Stimulated activated CD4-positive, alpha-beta T cell treated with anti-CD3 and anti-CD28 coated beads, Interleukin-15, amount 100 ng/mL, for 24 hours (primary cell): ENCODE data around the gene WFIKKN1.

Experiments
- DNase-seq: peaks from one replicate; pipeline ENCODE4 v3.0.0-alpha.2; 2020

WFIKKN1 gene

DNA sequence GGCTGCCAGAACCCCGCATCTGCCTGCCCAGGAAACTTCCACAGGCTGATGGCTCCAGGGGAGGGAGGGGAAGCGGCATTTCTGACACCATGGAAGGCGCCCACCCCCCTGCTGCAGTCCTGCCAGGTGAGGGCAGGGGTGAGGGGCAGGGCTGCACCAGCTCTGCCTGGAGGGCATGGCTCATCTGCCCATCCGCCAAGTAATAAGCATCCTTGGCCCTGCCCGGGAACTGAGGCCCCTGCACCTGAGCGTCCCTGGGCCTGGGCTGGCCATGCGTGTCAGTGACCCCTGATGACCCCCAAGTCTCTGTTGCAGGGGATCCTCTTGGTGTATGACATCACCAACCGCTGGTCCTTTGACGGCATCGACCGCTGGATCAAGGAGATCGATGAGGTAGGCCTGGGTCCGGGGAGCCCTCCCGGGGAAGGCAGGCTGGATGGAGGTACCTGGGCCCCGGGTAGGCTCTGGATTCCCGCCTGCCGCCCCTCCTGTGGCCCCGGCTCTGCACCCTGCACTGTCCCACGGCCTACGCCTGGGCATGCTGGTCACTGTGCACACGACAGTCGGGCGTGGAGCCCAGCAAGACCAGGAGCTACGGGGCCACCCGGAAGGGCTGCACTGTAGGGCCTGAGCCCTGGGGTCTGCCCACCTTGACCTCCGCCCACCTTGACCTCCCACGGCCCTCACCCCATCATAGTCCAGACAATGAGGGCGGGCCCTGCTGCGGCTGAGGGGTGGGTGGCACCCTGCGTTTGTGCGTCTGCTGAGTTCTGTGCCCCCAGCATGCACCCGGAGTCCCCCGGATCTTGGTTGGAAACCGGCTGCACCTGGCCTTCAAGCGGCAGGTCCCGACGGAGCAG lies 5.4 kb upstream of the WFIKKN1 start:
- no peak for DNase-seq

DNA sequence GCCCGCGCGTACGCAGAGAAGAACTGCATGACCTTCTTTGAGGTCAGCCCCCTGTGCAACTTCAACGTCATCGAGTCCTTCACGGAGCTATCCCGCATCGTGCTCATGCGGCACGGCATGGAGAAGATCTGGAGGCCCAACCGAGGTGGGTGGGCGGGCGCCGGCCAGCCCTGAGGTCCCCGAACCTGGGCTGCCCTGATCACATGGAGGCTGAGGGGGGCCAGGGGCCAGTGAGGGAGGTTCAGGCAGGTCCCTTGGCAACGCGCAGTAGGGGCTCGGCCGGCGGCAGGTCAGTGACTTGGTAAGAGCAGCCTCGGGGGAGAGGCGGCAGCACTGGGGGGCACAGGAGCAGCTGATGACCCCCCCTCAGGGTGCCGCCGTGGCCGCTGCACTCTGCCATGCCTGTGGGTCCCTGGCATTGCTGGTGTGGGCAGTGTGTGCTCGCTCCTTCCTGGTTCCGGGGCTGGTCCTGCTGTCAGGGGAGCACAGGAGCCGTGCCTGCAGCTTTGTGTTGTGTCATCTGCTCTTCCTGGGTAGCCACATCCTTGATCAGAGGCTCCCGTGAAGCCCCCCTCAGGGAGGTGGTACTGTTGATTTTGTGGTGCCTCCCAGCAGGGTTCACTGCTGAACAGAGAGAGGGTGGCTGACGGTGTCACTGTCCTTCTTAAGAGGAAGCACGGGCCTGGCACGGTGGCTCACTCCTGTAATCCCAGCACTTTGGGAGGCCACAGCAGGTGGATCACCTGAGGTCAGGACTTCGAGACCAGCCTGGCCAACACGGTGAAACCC lies 4.6 kb upstream of the WFIKKN1 start:
- no peak for DNase-seq

DNA sequence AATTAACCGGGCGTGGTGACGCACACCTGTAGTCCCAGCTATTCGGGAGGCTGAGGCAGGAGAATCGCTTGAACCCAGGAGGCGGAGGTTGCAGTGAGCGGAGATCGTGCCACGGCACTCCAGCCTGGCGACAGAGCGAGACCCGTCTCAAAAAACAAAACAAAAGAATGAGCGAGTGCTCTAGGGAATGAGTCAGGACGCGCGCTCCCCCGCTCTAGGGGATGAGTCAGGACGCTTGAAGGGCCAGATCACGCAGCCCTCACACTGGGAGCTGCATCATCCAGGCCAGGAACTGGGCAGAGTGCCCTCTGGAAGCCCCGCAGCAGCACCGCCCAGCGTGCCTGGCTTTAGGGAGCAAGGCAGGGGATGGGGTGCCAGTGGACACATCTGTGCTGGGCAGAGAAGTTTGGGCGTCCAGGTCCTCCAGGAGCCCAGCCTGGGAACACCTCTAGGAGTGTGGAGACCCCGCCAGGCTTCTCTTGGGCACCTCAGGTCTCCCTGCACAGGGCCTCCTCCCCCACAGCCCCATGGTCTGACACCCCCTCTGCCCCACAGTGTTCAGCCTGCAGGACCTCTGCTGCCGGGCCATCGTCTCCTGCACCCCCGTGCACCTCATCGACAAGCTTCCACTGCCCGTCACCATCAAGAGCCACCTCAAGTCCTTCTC lies 3.9 kb upstream of the WFIKKN1 start:
- DNase-seq, result no peak

DNA sequence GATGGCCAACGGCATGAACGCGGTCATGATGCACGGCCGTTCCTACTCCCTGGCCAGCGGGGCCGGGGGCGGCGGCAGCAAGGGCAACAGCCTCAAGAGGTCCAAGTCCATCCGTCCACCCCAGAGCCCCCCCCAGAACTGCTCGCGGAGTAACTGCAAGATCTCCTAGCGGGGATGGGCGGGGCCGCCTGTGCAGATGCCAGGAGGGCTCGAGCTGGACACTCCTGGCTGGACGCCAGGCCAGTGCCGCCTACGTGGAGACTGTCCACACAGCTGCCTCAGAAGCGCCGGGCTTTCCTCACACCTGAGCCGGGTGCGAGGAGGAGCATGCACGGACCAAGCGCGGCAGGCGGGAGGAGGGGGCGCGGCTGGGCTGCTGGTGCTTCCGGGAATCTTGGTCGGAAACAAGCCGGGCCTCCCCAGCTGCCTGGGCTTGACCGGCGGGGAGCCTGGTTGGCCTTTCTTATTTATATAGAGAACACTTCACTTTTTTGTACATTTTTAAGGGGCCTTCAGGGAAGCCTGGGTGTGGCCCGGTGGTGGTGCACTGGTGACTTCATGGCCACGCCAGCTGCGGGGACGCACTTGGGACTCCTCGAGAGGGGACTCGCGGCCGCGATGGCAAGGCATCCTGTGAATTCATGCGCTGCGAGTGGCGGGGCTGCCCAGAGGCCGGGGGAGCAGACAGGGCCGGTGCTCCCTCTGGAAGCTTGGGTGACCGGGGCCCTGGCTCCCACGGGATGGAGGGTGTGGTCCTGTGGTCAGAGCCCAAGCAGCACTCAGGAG lies 3.1 kb upstream of the WFIKKN1 start:
- DNase-seq, result no peak

DNA sequence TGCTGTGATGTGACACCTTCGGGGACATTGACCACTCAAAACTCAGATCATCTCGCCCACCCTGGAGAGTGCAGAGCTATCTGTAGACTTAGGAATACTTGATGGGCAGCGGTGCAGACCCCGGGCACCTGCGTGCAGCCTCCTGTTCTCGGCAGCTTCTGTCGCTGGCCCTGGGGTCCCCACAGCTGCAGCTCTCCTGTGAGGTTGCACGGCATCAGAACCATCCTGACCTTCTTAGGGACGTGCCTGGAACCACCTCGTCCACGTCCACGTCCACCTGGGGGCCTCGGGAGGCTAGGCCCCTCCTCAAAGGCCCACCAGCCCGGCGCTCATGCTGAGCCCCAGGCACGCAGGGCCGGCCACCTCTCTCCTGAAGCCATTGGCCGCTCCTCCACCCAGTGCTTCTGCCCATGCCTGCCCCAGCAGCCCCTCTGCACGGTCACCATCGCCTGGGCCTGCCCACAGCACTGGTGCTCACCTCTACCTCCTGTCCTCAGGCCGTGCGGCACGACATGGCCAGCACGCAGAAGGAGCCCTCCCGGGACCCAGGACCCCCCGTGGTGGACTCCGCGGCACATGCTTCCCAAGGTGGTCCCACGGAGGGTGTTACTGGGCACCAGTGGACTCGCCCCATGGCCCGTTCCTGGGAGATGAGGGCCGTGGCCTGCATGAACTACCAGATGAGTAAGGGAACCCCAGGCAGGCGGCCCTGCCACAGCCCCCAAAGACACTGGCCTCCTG lies 2.3 kb upstream of the WFIKKN1 start:
- no peak for DNase-seq

DNA sequence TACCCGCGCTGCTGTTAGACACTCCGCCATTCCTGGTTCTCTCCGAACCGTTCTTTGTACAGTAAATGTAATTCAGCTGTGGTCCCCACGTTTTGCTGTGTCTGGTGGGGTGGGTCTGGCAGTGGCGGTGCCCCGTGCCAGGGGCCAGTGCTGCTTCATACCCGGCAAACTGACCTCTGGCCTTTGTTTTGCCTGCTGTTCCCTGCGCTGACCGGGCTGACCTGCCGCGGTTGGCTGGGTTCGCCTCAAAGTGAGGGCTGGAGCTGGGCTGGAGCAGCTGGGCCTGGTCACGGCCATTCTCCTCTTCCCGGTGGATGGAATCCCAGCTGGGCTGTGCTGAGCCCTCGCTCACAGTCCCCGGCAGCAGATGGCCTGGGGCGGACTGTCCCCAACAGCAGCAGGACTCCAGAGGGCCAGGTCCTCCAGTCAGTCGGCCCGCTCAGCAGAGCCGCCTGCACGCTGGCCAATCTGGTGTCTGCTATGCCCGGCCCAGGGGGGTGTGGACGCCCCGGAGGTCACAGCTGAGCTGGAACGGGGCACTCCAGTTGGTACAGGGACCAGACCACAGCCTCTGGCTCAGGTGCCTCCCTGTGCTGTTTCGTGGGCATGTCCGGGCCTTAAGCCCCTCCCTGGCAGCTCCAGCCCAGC lies 1.5 kb upstream of the WFIKKN1 start:
- no peak for DNase-seq

DNA sequence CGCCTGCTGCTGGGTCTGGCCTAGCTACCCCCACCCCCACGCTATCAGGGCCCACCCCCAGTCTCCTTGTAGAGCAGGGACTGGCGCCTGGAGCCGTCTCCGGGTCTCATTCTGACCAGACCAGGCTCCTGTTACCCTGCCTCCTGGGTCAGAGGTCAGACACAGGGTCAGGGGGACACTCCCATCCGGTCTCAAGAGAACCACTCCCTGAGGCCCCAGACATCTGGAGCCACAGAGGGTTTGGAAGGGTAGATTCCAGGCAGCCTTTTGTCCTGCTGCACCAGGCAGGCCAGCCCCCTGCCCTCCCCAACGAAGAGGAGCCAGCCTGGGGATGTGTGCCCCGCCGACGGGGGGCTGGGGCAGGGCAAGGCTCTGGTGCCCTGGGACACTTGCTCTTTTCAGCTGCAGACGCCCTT lies 944 bp upstream of the WFIKKN1 start:
- no peak for DNase-seq

DNA sequence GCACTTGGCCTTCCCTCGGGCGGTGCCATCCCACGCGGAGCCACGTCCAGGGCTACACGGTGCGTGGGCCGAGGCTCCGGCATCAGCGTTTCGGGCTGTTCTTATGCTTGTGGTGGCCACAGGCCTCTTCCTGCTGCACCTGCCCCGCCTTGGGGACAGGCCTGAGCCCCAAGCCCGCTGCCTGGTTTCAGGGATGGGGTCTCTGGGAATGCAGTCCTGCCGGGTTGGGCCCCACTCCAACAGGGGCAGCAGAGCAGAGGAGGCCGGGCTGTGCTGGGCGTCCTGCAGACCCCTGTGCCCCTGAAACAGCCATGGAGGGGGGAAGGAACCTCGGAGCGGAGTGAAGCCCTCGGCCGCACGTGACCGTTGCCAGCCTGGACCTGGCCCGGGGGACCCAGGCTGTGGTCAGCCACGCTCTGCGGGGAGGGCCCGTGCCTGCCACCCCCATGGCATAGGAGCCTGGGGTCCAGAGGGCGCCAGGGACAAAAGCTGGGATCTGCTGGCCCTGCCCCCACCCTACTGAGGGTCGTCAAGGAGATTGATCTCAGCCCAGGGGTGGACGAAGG lies 453 bp upstream of the WFIKKN1 start:
- DNase-seq, result no peak

DNA sequence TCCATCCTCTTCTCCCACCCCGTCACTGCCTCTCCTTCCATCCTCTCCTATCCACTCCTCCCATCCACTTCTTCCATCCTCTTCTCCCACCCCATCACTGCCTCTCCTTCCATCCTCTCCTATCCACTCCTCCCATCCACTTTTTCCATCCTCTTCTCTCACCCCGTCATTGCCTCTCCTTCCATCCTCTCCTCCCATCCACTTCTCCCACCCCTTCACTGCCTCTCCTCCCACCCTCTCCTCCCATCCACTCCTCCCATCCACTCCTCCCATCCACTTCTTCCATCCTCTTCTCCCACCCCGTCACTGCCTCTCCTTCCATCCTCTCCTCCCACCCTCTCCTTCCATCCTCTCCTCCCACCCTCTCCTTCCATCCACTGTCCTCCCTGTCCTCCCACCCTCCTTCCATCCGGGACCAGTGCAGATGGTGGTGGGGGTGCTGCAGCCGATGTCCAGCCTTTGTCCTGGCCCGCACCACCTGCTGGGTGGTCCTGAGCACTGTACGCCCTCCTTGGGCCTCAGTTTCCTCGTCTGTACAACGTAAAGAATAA lies 1.1 kb downstream of the WFIKKN1 start:
- DNase-seq, result no peak

DNA sequence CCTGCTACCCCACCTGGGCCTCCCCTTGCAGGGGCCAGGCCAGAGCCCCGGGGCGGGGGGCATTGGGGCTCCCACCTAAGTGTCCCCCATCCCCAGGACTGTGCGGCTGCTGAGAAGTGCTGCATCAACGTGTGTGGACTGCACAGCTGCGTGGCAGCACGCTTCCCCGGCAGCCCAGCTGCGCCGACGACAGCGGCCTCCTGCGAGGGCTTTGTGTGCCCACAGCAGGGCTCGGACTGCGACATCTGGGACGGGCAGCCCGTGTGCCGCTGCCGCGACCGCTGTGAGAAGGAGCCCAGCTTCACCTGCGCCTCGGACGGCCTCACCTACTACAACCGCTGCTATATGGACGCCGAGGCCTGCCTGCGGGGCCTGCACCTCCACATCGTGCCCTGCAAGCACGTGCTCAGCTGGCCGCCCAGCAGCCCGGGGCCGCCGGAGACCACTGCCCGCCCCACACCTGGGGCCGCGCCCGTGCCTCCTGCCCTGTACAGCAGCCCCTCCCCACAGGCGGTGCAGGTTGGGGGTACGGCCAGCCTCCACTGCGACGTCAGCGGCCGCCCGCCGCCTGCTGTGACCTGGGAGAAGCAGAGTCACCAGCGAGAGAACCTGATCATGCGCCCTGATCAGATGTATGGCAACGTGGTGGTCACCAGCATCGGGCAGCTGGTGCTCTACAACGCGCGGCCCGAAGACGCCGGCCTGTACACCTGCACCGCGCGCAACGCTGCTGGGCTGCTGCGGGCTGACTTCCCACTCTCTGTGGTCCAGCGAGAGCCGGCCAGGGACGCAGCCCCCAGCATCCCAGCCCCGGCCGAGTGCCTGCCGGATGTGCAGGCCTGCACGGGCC lies 1.9 kb downstream of the WFIKKN1 start:
- no peak for DNase-seq

DNA sequence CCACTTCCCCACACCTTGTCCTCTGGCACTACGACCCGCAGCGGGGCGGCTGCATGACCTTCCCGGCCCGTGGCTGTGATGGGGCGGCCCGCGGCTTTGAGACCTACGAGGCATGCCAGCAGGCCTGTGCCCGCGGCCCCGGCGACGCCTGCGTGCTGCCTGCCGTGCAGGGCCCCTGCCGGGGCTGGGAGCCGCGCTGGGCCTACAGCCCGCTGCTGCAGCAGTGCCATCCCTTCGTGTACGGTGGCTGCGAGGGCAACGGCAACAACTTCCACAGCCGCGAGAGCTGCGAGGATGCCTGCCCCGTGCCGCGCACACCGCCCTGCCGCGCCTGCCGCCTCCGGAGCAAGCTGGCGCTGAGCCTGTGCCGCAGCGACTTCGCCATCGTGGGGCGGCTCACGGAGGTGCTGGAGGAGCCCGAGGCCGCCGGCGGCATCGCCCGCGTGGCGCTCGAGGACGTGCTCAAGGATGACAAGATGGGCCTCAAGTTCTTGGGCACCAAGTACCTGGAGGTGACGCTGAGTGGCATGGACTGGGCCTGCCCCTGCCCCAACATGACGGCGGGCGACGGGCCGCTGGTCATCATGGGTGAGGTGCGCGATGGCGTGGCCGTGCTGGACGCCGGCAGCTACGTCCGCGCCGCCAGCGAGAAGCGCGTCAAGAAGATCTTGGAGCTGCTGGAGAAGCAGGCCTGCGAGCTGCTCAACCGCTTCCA lies 2.7 kb downstream of the WFIKKN1 start:
- DNase-seq, result no peak

DNA sequence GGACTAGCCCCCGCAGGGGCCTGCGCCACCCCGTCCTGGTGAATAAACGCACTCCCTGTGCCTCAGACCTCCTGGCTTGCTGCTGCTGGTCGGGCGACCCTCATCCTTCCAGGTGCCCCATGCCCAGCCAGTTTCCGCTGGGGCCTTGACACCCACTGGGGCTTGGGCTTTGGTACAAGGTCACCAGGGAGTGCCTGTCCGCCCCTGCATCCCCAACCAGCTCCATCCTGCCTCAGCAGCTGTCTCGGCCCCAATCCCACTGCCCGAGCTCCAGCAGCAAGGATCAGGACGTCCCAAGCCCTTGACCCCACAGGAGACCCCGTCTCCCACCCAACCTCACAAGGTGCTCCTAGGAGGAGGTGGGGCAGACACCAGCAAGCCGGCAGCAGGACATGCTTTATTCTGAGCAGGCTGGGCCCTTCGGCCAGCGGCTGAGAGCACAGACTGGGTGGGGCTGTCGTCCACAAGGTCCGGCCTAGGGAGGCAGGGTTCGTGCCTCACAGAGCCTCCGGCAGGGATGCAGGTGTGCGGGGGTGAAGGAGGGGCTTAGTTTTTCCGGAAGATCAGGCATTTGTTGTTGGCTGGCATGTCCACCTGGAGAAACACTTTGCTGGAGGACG lies 3.4 kb downstream of the WFIKKN1 start:
- no peak for DNase-seq

DNA sequence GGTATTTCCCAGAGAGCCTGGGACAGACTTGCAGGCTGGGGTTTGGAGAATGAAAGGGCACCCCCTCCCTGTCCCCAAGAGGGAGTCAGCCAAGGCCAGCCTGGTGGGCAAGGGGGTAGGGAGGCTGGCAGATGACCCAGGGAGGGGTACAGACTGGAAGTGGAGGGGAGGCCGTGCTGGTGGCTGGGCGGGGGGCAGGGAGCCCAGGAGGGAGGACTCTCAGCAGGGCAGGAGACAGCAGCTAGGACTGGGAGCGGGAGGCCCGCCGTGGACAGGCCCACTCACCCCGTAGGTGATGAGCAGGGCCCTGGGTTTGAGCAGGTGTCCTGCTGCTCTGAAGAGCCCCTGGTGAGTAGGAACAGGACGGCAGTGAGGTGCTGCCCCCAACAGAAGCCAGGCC lies 4.2 kb downstream of the WFIKKN1 start:
- DNase-seq, result no peak

DNA sequence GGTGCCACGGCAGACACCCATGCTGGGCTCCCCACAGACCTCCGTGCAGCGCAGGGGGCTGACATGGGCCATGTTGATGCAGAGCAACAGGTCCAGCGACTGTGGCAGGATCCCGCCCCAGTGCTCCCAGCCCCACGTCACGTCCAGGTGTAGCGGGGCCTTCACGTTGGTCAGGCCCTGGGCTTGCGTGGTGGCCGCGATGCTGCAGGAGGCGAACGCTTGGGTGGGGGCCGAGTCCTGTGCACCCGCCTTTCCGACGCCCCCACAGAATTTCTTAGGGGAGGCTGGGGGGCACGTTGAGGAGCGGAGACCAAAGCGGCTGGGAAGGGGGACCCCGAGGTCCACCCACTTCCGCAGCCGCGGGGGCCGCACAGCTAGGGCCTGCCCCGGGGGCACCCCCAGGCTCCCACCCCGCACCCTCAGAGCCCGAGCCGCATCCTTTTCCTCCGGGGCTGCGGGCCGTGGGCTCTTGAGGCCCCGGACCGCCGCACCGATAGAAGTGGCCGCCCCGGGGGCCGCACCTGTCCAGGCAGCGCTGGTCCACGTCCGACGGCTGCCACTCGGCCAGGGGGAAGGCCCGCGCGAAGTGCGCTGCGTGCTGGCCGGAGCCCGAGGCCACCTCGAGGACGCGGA lies 4.9 kb downstream of the WFIKKN1 start:
- DNase-seq, result peak; percentile 43

DNA sequence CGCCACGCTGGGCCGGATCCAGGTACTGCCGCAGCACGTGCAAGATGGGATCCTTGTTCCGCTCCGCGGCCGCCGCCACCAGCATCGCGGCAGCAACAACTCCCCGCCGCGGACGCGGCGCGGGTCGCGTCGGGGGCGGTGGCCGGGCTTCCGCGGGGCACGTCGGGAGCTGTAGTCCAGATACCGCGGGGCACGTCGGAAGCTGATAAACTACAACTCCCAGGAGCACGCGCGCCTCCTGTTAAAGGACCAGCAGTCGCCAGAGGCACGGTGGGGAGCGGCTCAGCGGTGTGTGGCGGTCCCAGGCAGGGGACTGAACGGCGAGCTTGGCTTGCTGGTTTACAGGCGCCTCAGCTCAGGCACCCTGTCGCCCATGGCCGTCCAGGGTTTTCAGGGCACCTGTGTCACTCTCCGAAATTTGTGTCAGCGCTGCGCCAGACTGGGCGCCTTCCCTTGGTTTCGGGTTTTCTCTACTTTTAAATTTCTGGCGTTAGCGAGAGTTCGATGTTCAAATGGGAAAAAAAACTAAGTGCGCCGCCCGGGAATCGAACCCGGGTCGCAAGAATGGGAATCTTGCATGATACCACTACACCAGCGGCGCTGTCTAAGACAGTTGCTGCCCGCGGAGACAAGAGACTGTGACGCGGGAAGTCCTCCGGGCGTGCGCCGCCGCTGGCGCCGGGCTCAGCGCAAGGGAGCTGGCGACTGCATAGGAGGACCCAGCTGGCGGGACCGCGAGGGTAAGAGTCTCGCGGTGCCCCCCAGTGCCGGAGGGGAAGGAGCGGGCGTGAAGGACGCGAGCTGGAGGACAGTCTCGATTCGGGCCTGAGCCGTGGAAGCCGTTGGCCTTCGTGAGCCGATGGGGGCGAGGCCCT lies 5.7 kb downstream of the WFIKKN1 start, which contains the start of gene METTL26:
METTL26 (minus strand) TSS at position 100 of the 875 bp plus-strand sequence; CDS start at position 85, 15 bp downstream.
- DNase-seq, result peak; percentile 95

DNA sequence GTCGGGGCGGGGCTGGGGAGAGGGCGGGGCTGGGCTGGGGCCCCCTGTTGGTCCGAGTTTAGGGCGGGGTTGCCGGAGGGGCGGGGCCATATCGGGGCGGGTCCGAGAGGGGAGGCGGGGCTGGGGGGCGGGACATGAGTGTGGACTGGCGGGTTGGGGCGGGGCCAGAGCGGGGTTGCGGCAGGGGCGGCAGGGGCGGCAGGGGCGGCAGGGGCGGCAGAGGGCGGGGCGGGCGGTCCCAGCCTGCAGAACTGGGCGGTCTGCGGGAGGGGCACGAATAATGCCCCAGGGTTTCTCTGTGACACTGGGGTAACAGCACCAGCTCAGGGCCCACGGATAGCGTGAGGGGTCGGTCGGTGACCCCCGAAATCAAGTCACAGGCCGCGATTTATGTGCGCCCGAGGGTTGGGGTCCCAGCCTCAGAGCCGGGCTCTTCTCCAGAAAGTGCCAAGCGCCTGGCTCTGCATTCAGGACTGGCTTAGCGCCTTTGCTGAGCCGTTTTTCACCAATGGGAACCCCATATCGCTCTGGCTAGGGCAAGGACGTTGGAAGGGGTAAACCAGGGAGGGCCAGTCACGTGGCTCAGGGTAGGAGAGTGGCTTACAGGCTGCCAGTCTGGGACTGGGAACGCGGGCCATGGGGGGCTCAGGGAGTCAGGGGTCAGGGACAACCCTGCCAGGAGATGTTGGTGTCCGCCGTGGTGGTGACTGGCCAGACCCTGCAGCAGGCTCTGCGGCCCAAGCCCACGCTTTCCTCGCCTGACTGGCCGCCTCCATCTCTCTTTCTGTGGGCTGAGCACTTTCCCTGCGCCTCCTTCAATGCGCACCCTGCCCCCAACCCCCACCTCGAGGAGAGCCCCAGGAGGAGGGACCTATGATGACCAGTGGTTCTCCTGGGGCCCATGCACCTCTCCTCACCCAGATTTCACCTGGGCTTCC lies 6.6 kb downstream of the WFIKKN1 start:
- DNase-seq, result peak; percentile 91
